Activated T-helper 1 cell treated with Interleukin-2 at 50 U/mL for 16 hours (primary cell): ENCODE measurements around the gene TDRKH.
A peak's percentile ranks its signal among the peaks of the same experiment; 100 is the strongest.

ENCODE experiments used
- DNase-seq: peaks from one replicate; pipeline ENCODE4 v3.0.0-alpha.2; 2020; ENCODE audit warnings: low read depth

The TDRKH gene

GRCh38 chr1:151790071-151790939 lies at the start of gene TDRKH:
Gene TDRKH (minus strand): TSS chr1:151790500. CDS start chr1:151783022, 7,478 bp downstream.
- peak; percentile 96 for DNase-seq

- DNase-seq, result peak; percentile 60
Observed at GRCh38 chr1:151839457-151840403, 49.4 kb upstream of the TDRKH start, which contains the start of gene C2CD4D. Gene C2CD4D (minus strand): TSS chr1:151839820. CDS start chr1:151838989, 831 bp downstream.

- no peak for DNase-seq
Observed at GRCh38 chr1:151839082-151839412, 48.7 kb upstream of the TDRKH start.

GRCh38 chr1:151838222-151839081 lies 48.2 kb upstream of the TDRKH start:
- no peak for DNase-seq

GRCh38 chr1:151837884-151838221 lies 47.6 kb upstream of the TDRKH start:
- no peak for DNase-seq

GRCh38 chr1:151837197-151837596 lies 46.9 kb upstream of the TDRKH start:
- DNase-seq, result no peak

GRCh38 chr1:151835596-151835995 lies 45.3 kb upstream of the TDRKH start:
- no peak for DNase-seq

GRCh38 chr1:151834239-151834638 lies 43.9 kb upstream of the TDRKH start:
- no peak for DNase-seq

- no peak for DNase-seq
Observed at GRCh38 chr1:151833172-151833900, 43.0 kb upstream of the TDRKH start.

- no peak for DNase-seq
Observed at GRCh38 chr1:151832318-151832980, 42.1 kb upstream of the TDRKH start.

- DNase-seq, result no peak
Observed at GRCh38 chr1:151831605-151832004, 41.3 kb upstream of the TDRKH start, which contains the start of gene RORC. Gene RORC (minus strand): TSS chr1:151831802. CDS start chr1:151831764, 38 bp downstream.

GRCh38 chr1:151831256-151831591 lies 40.9 kb upstream of the TDRKH start:
- no peak for DNase-seq

GRCh38 chr1:151830055-151830454 lies 39.8 kb upstream of the TDRKH start:
- DNase-seq, result no peak

GRCh38 chr1:151829352-151830046 lies 39.2 kb upstream of the TDRKH start:
- no peak for DNase-seq

- DNase-seq, result no peak
Observed at GRCh38 chr1:151828921-151829320, 38.6 kb upstream of the TDRKH start.

GRCh38 chr1:151827853-151828252 lies 37.6 kb upstream of the TDRKH start:
- DNase-seq, result no peak

- DNase-seq, result no peak
Observed at GRCh38 chr1:151825751-151826660, 35.7 kb upstream of the TDRKH start.

- DNase-seq, result no peak
Observed at GRCh38 chr1:151825204-151825603, 34.9 kb upstream of the TDRKH start.

- DNase-seq, result no peak
Observed at GRCh38 chr1:151823175-151823574, 32.9 kb upstream of the TDRKH start.
